ENCODE measurements around the gene PTTG1IP.

The PTTG1IP gene

DNA sequence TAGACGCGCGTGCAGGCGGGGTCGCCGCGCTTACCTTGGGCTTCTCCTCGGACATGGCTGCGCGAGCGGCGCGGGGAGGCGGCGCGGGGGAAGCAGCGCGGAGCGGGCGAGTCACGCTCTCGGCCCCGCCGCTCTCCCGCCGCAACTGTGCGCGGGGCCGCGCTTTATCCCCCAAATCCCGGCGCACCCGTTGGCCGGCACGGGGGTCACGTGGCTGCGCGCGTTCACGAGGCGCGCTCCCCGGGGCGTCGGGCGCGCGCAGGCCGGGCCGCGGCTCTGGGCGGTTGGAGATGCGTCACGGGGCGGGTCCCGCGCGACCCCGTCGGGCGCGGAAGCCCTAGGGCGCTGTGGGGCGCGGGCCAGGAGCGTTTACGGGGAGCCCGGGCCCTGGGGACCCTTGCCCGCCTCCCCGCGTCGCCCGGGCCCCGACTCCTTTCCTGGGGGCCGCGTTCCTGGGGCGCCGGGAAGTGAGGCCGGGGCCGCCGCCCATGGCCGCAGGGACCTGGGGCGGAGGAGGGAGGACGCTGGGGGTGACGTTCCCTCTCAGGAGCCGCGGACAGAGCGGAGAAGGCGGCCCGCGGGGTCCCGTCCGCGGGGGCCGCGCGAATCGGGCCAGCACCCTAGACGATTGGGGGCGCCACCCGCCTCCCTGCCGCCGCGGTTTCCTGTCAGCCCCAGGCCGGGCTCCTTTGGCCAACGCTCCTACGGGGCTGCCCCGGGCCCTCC lies 55.4 kb downstream of the PTTG1IP start, which contains the start of gene SUMO3:
Gene SUMO3, minus strand, starts transcription at position 149 of the 726 bp plus-strand sequence. Its CDS starts 94 bp downstream, at position 55.
- peak; percentile 12 for DNase-seq

- DNase-seq, result peak; percentile 38
These were observed 56.0 kb downstream of the PTTG1IP start for GRCh38 chr21:44817506-44817880.

- no peak for DNase-seq
These were observed 56.6 kb downstream of the PTTG1IP start for GRCh38 chr21:44816761-44817505.

GRCh38 chr21:44815852-44816628 lies 57.5 kb downstream of the PTTG1IP start:
- no peak for DNase-seq

DNA sequence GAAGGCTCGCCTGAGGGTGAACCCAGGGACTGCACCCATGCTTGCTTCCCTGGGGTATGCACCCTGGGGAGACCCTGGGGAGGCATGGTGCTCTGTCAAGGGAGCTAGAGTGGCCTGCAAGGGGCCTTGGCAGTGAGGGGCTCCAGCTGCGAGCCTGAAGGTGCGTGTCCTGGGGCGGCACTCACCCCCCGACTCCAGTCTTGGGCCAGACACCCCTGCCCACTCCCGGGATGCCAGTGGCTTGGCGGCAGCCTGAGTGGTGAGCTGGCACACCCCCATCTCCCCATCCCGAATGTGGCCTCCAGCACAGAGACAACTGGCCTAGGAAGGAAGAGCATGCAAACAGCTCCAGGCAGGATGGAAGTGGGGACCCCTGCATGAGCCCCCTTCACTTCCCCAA lies 58.3 kb downstream of the PTTG1IP start:
- DNase-seq, result no peak

DNA sequence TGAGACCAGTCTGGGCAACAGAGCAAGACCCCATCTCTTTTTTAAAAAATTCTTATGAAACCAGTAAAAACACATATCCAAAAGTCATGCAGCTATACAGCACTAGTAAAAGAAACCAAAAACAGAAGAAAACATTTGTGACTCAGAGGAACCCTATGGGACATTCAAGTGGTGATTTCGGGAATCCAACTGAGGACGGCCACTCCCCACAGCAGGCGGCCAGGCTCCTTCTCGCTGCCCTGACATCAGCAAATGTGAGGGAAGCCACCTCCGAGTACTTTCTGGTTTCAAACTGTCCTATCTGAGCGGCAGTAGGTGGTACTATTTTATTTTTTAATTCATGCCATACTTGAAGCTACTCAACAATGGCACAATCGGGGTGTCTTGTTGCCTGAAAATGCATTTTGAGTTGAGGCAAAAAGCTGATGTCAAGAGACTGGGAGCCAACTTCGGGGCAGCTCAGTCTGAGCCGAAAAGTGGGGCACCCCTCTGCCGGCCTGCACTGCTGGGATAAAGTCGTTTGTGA lies 58.9 kb downstream of the PTTG1IP start:
- no peak for DNase-seq

DNA sequence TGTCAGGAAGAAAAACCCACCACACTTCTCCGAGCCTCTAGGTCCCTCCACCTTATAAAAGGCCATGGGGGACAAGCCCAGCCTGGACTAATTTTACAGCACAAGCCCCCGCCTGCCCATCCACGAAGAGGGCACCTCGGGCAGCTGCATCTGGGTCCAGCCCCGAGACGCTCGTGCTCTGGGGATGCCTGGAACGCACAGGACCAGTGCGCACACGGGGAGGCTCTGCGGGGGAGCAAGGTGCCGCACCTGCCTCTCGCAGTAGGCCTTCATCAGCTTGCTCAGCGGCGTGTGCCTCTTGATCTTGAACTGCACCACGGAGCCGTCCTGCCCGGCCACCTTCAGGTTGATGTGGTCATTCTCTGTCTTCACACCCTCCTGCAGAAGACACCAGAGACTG lies 59.8 kb downstream of the PTTG1IP start:
- DNase-seq, result no peak

DNA sequence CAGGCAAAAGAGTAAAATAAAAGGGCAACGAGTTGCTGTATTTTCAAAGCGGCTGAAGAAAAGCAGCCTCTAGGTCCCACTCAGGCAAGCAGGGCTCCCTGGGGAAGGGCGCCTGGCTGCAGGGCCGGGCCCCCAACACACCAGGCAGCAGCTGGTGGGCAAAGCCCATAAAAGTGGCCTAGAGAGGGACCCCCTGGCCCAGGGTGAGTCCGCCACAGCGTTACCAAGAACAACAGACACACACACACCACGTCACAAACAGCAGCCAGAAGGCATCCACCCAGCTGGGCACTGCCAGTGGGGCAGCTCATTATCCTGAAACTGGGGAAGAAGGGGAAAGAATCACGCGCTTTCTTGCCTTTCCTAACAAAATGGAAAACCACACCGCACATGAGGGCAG lies 60.3 kb downstream of the PTTG1IP start:
- DNase-seq, result no peak

DNA sequence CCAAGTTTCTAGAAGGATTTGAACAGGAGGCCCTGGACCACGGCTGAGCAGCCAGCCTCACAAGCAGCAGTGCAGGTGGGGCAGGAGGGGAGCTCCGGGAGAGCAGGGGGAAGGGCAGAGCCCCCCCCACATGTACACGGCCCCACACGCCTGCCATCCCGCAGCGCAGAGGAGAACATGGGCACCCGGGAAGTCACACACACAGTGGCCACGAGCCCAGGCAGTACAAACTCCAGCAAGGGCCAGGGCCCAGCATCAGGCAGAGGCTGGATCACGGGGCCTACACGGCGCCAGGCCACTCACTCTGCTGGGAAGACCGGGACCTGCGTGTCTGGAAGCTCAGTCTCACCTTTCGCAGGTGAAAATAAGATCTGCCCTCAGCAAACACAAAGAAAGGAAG lies 60.9 kb downstream of the PTTG1IP start:
- no peak for DNase-seq

- DNase-seq, result no peak
These were observed 62.7 kb downstream of the PTTG1IP start for GRCh38 chr21:44810779-44811178.

DNA sequence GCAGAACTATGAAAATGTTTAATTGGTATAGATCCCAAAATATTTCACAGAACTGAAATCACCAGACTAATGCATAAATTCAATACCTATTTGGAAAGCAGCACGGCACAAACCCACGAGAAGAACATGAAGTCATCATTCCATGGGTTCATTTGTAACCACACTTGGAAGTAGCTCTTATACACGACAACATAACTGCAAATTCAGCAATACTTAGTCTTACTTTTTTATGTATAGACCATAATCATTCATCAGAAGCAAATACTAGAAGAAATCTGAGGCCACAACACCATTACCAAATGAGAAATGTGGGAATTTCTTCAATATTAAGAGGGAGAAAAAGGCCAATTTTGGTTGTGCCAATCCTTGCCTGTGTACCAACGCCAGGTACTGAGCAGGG lies 67.6 kb downstream of the PTTG1IP start:
- DNase-seq, result no peak

DNA sequence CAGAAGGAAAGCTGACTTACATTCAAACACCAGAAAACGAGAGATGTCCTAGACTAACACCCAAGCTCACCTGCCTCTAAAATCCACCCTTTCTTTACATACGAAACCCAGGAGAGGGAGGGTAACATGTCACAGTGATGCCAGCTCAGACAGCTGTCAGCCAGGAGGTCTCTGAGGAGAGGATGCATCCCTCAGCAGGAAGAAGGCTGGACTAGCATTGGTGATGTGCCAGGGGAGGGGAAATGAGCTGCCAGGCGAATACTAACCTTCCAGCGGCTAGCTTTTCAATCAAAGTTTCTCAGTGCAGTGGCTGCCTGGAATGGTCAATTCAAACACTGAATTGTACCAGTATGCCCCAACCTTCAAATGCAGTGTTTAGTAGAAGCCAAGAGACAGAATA lies 68.3 kb downstream of the PTTG1IP start:
- DNase-seq, result no peak

GRCh38 chr21:44804762-44805161 lies 68.7 kb downstream of the PTTG1IP start:
- DNase-seq, result no peak

DNA sequence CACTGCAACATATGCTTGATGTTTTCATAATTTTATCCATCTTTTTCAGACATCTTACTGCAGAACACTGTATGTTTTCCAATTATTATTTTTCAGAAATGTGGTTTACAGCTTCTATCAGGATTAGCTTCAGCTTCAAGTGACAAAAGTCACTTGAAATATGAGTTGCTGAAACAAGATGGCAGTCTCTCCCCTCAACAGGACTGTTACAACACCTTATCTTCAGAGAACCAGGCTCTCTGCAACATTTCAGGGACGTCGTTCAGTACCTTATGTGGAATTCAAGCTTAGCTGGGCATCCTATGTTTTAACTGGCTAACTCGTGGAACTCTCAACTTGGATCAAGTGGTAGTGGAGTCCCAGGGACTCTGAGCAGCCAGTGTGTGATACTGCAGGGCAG lies 69.8 kb downstream of the PTTG1IP start:
- no peak for DNase-seq

GRCh38 chr21:44802396-44803153 lies 70.9 kb downstream of the PTTG1IP start:
- DNase-seq, result no peak

GRCh38 chr21:44801468-44802395 lies 71.8 kb downstream of the PTTG1IP start, which contains the start of gene UBE2G2:
Gene UBE2G2, minus strand, starts transcription at chr21:44801820. Its CDS starts 72 bp downstream, at chr21:44801748.
- peak; percentile 28 for DNase-seq

- no peak for DNase-seq
These were observed 72.5 kb downstream of the PTTG1IP start for GRCh38 chr21:44800971-44801467.

- no peak for DNase-seq
These were observed 73.4 kb downstream of the PTTG1IP start for GRCh38 chr21:44800103-44800502.

GRCh38 chr21:44799646-44800045 lies 73.8 kb downstream of the PTTG1IP start:
- no peak for DNase-seq
